Mucosa of descending colon (tissue), 3 donors: Measurements from ENCODE around the gene NUDT16L1. TPM values are rescaled to one million over a fixed set of nuclear protein-coding genes. Genes with fewer than 3 reads are reported as not detected.
A peak's percentile ranks its signal among the peaks of the same experiment; 100 is the strongest.

Experiments used
- ATAC-seq: fragments of 200-7000 bp; cut with Tn5 transposase; one replicate; pipeline ENCODE4 v1.9.1; 2020; ENCODE audit warnings: mild to moderate bottlenecking, moderate library complexity
- DNase-seq, 3 donors: peaks; one replicate each; pipeline ENCODE4 v3.0.0-alpha.2; 2020
- H3K36me3 ChIP-seq: fragments of 200-600 bp; one replicate; pipeline ENCODE4 v1.8.0; 2021; ENCODE audit warnings: low read depth, mild to moderate bottlenecking
- H3K4me1 ChIP-seq: fragments of 200-600 bp; one replicate; pipeline ENCODE4 v1.8.0; 2021; ENCODE audit warnings: low read depth, mild to moderate bottlenecking
- H3K4me3 ChIP-seq: fragments of 200-600 bp; one replicate; pipeline ENCODE4 v1.8.0; 2021; ENCODE audit warnings: mild to moderate bottlenecking
- H3K9me3 ChIP-seq: fragments of 200-600 bp; one replicate; pipeline ENCODE4 v1.8.0; 2021; ENCODE audit warnings: mild to moderate bottlenecking
- intact Hi-C, 2 donors: fragments of 100-400 bp; cut with DNase I in 1 of 2; cut with micrococcal nuclease in 1 of 2; formaldehyde crosslinking; loops; one replicate each; pipeline versions ENCODE4 v1.11.0 to v1.11.1; 2022; cut with DNase I, micrococcal nuclease
- total RNA-seq, 3 donors: library from RNA; stranded (reverse); fragmentation: NEBNext Ultra II Directional in 2 of 3; extraction: Animal tissue kit (Norgen Biotek cat#: 25700) in 2 of 3; gene quantifications; one replicate each; pipeline versions ENCODE4 v1.2.1 to v1.2.4, GENCODE V29; 2021 to 2023
- TF ChIP-seq, protein P1 (sequence below): fragments of 200-600 bp; IDR thresholded peaks from one replicate; pipeline ENCODE4 v1.8.0; 2022; ENCODE audit warnings: antibody characterized with exemption, mild to moderate bottlenecking
- donor health status: DM: no; HTN: no; CAD: no; lungs with moderate emphysema.
- donor health status: DM: no; HTN: no; CAD: no.
- donor health status: DM: no; HTN: yes; CAD: no.

Gene NUDT16L1
- total RNA-seq, 3 donors from 2014 or later: 28.3 to 47.8 (median 40.4) TPM

DNA sequence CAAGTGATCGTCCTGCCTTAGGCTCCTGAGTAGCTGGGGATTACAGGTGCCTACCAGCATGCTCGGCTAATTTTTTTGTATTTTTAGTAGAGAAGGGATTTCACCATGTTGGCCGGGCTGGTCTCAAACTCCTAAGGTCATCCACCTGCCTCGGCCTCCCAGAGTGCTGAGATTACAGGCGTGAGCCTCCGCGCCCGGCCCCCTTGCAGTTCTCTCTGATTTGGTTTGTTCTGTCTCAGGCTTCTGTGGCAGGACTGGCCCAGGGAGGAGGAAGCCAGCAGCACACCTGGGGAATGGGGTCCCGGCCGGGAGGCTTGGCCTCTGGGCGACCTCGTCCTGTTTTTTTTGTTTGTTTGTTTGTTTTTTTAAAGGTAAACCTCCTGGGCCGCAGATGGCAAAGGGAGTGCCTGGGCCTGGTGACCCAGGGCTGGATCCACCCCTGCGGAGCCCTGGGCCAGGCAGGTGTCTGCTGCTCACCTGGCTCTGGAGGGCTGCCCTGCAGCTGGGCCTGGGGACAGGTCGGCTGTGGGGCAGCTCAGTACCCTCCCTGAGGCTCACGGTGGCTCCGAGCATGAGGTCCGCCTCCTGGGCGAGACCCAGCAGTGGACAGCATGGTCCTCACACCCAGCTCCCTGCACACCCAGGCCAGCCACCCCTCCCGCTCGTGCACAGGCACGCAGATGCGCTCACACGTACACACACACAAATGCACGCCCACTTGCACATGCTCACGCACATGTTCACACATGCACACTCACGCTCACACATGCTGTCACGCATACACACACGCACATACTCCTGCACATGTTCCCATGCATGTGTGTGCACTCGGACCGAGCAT lies 3.3 kb upstream of the NUDT16L1 start:
- TF ChIP-seq, protein P1, sequence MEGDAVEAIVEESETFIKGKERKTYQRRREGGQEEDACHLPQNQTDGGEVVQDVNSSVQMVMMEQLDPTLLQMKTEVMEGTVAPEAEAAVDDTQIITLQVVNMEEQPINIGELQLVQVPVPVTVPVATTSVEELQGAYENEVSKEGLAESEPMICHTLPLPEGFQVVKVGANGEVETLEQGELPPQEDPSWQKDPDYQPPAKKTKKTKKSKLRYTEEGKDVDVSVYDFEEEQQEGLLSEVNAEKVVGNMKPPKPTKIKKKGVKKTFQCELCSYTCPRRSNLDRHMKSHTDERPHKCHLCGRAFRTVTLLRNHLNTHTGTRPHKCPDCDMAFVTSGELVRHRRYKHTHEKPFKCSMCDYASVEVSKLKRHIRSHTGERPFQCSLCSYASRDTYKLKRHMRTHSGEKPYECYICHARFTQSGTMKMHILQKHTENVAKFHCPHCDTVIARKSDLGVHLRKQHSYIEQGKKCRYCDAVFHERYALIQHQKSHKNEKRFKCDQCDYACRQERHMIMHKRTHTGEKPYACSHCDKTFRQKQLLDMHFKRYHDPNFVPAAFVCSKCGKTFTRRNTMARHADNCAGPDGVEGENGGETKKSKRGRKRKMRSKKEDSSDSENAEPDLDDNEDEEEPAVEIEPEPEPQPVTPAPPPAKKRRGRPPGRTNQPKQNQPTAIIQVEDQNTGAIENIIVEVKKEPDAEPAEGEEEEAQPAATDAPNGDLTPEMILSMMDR: no peak
- intact Hi-C loops: no loop called here
- Histone ChIP-seq H3K36me3 (peaks cover 4% of the 10 kb centered on the region), H3K4me3 (no peak overlapping the region), H3K9me3 (no peaks in the 10 kb centered on the region), H3K4me1 (peaks cover 14% of the 10 kb centered on the region)
- no peak for ATAC-seq
- DNase-seq: peak in 2 of 3 donors; percentile 23 to 54

DNA sequence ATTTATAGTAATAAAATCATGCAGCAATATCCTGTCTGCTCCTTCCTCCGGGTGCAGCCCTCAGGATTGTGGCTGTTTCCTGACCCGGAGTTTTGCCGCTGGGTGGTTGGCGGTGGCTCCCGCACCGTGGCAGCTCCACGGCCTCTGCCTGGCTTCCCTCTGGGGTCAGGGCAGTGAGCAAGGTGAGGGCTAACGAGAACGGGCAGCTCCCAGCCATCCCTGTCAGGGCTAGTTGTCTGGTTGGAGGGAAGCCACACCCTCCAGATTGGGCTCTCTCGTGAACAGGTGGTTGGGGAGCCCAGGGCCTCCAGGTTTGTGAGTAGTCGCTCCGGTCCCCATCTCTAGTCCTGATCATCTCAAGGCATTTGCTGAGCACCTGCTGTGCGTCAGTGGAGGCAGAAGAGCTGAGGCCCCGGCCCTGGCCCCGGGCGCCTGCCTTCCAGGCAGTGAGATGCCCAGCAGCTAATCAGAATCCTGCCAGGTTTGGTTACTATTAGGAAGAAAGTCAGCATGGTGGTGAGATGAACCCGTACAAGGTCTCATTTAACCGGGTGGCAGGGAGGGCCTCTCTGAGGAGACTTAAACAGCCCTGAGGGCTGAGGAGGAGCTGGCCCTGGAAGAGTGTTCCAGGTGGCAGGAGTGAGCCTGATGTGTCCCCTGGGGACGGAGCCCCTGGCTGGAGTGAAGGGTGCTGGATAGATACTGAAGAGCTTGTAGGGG lies 2.3 kb upstream of the NUDT16L1 start:
- peak in 1 of 3 donors; percentile 44 for DNase-seq

DNA sequence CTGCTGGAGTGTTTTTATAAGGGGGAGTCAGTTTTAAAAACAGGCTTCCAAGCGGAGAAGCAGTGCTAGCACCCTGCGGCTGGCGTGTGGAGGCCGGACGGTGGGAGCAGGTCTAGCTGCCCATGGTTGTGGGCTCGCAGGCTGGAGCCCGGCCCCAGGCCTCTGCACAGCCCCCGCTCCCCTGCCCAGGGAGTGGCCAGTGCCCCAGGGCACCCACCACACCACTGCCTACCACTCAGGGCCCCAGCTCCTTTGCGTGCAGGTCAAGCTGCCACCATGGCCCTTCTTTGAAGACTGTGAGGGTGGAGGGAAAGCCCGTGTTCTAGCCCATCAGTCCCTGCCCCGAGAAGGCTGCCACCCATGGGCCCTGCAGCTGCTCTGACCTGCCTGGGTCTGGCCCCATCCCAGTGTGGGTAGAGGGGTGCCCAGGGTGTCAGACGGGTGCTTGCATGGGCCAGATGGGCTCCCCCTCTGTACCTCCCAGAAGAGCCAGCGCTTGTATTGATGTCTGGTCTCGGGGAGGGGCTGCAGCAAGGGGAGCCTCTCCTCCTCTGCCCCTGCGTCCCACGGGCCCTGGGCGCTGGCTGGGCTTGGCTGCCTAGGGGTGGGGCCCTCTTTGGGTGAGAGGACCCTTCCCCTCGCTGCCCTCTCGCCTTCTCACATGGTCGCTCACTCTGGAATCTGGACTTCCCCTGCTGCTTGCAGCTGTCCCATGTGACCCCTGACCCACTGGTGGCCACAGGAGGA lies 1.5 kb upstream of the NUDT16L1 start:
- no peaks in the 10 kb centered on the region for H3K9me3 ChIP-seq
- peaks cover 4% of the 10 kb centered on the region for H3K36me3 ChIP-seq
- peaks cover 17% of the 10 kb centered on the region for H3K4me1 ChIP-seq
- DNase-seq: peak in 2 of 3 donors; percentile 44 to 50
- H3K4me3 ChIP-seq: no peak overlapping the region
- no peak for ATAC-seq
- intact Hi-C loops: no loop called here
- TF ChIP-seq, protein P1: no peak

More for the DNA sequence above, 2.3 kb upstream of the NUDT16L1 start:
- TF ChIP-seq, protein P1: no peak
- no peak for ATAC-seq
- H3K9me3 ChIP-seq: no peaks in the 10 kb centered on the region
- H3K4me3 ChIP-seq: no peak overlapping the region
- H3K36me3 ChIP-seq: peaks cover 4% of the 10 kb centered on the region
- H3K4me1 ChIP-seq: peaks cover 17% of the 10 kb centered on the region
- intact Hi-C loops: no loop called here

DNA sequence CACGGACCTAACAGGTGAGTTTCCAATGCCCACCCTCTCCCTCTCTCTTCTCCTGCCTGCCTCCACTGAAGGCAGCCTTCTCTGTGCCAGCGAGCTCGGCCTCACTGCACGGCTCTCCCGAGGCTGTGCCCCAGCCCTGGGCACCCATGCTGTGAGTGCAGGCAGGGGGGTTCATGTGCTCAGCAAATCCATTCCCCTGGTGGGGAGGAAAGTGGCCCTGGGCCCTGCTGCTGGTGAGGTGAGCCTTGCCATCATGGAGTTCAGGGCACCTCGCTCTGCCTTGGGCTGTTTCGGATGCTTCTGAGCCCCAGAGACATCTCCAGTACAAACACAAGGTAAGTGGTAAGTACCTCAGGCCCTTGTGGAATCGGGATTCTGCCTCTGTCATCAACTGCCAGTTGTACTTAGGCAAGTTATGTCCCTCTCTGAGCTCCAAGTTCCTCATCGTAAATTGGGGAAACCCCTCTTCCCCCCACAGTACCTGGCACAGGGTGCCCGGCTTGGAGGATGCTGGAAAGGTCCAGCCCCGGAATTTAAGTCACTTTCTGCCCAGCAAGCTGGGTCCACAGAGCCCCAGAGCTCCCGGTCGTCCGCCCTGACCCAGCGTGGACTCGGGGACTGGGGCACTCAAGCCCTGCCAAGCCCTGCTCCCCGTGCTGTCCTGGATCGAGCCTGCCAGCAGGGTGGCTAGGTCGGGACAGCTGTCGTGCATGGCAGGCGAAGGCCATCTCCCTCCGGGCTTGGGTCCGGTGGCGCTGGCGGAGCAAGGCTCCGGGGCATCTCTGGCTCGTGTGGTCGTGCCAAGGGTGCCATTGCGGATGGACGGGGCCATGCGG lies 684 bp upstream of the NUDT16L1 start:
- Histone ChIP-seq H3K4me1 (peaks cover 17% of the 10 kb centered on the region), H3K9me3 (no peaks in the 10 kb centered on the region), H3K36me3 (peaks cover 4% of the 10 kb centered on the region), H3K4me3 (no peak overlapping the region)
- intact Hi-C loops: no loop called here
- DNase-seq: peak in 2 of 3 donors; percentile 43 to 55
- peak; percentile 19 for ATAC-seq
- TF ChIP-seq, protein P1: no peak
